Measurements from ENCODE around the gene TUBB2A.
"Not testable (repeated sequence)": the region's sequence is repeated elsewhere in the genome, so short reads cannot be mapped to it uniquely, and the experiment has no call there.

The TUBB2A gene

DNA sequence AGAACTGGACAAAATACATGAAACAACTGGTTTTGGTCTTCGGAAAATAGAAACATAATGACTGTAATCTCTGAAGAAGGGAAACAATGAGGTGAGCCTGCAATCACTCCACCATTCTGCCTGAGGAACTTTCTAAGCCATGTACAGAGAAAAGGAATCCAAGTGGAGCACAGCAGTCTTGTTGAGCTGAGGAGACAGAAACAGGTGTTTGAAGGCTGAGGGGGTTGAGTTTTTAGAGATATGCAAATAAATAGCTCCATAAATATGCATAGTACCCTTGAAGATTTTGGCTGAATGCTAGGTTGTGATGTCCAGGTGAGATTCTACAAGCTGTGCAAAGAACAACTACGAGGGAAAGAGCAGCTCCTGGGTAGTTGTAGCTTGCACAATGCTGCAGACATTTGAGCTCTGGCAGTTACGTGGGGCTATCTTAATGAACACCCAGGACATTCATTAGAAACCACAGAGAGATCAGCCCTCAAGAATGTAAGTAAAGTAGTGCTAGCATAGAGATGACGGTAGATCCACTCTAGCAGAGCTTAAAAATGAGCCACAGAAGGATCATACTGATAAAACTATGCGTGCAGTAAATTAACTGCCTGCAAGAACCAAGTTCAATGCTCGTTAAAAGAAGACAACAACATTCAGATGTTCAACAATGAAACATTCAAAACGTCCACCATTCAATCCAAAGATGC is 45.8 kb upstream of the TUBB2A start:
- Histone ChIP-seq H3K36me3 (ENCODE audit: insufficient read depth) (no peaks in the 10 kb centered on the region), H4K20me1 (ENCODE audit: insufficient read depth) (no peaks in the 10 kb centered on the region), H3K27ac (no peak overlapping the region), H3K79me2 (ENCODE audit: insufficient read depth, low read depth) (no peaks in the 10 kb centered on the region), H3K27me3 (ENCODE audit: insufficient read depth, low read depth) (no peaks in the 10 kb centered on the region), H2AFZ (ENCODE audit: low read depth) (no peak overlapping the region), H3K4me2 (no peak overlapping the region), H3K9ac (no peak overlapping the region), H3K4me1 (ENCODE audit: low read depth, poor library complexity, severe bottlenecking) (no peaks in the 10 kb centered on the region), H3K4me3 (IDR thresholded peaks at IDR 0.05; ENCODE audit: insufficient read depth, low read depth, low read length) (no peak overlapping the region)
- TF ChIP-seq CTCF (conservative IDR thresholded peaks at IDR 0.05; ENCODE audit: low read depth, low read length): no peak

- no peak for TF ChIP-seq CTCF (conservative IDR thresholded peaks at IDR 0.05; ENCODE audit: low read depth, low read length)
- H2AFZ ChIP-seq (ENCODE audit: low read depth): no peak overlapping the region
- H3K4me1 ChIP-seq (ENCODE audit: low read depth, poor library complexity, severe bottlenecking): no peaks in the 10 kb centered on the region
- H3K4me3 ChIP-seq (IDR thresholded peaks at IDR 0.05; ENCODE audit: insufficient read depth, low read depth, low read length): no peak overlapping the region
- no peaks in the 10 kb centered on the region for H3K27me3 ChIP-seq (ENCODE audit: insufficient read depth, low read depth)
- H3K9ac ChIP-seq: no peak overlapping the region
- H3K4me2 ChIP-seq: no peak overlapping the region
- no peak overlapping the region for H3K27ac ChIP-seq
- H3K36me3 ChIP-seq (ENCODE audit: insufficient read depth): no peaks in the 10 kb centered on the region
- H4K20me1 ChIP-seq (ENCODE audit: insufficient read depth): no peaks in the 10 kb centered on the region
- no peaks in the 10 kb centered on the region for H3K79me2 ChIP-seq (ENCODE audit: insufficient read depth, low read depth)
Observed at GRCh38 chr6:3201388-3201787, 44.0 kb upstream of the TUBB2A start.

DNA sequence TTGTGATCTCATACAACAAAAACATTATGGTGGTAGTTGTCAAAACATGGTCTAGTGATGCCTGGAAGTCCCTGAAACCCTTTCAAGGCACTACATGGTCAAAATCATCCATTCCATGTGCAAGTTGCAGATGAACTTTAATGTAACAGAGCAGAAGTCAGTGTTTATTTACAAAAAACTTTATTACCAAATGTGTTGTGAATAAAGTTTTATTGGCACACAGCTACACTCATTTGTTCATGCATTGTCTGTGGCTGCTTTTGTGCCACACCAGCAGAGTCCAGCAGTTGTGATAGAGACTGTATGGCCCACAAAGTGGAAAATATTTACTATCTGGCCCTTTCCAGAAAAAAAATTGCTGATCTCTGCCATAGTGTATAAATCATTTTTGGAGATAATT is 43.3 kb upstream of the TUBB2A start:
- Histone ChIP-seq H3K27me3 (ENCODE audit: insufficient read depth, low read depth) (no peaks in the 10 kb centered on the region), H3K27ac (no peak overlapping the region), H4K20me1 (ENCODE audit: insufficient read depth) (no peaks in the 10 kb centered on the region), H3K4me1 (ENCODE audit: low read depth, poor library complexity, severe bottlenecking) (no peaks in the 10 kb centered on the region), H3K79me2 (ENCODE audit: insufficient read depth, low read depth) (no peaks in the 10 kb centered on the region), H3K4me3 (IDR thresholded peaks at IDR 0.05; ENCODE audit: insufficient read depth, low read depth, low read length) (no peak overlapping the region), H3K36me3 (ENCODE audit: insufficient read depth) (no peaks in the 10 kb centered on the region), H3K9ac (no peak overlapping the region), H3K4me2 (no peak overlapping the region), H2AFZ (ENCODE audit: low read depth) (no peak overlapping the region)
- TF ChIP-seq CTCF (conservative IDR thresholded peaks at IDR 0.05; ENCODE audit: low read depth, low read length): no peak

- no peak overlapping the region for H3K27ac ChIP-seq
- H3K4me1 ChIP-seq (ENCODE audit: low read depth, poor library complexity, severe bottlenecking): no peaks in the 10 kb centered on the region
- no peak overlapping the region for H3K4me2 ChIP-seq
- H2AFZ ChIP-seq (ENCODE audit: low read depth): no peak overlapping the region
- H3K4me3 ChIP-seq (IDR thresholded peaks at IDR 0.05; ENCODE audit: insufficient read depth, low read depth, low read length): no peak overlapping the region
- H3K36me3 ChIP-seq (ENCODE audit: insufficient read depth): no peaks in the 10 kb centered on the region
- no peaks in the 10 kb centered on the region for H3K79me2 ChIP-seq (ENCODE audit: insufficient read depth, low read depth)
- TF ChIP-seq CTCF (conservative IDR thresholded peaks at IDR 0.05; ENCODE audit: low read depth, low read length): no peak
- H3K9ac ChIP-seq: no peak overlapping the region
- H3K27me3 ChIP-seq (ENCODE audit: insufficient read depth, low read depth): no peaks in the 10 kb centered on the region
- H4K20me1 ChIP-seq (ENCODE audit: insufficient read depth): no peaks in the 10 kb centered on the region
Observed at GRCh38 chr6:3199382-3199781, 42.0 kb upstream of the TUBB2A start.

DNA sequence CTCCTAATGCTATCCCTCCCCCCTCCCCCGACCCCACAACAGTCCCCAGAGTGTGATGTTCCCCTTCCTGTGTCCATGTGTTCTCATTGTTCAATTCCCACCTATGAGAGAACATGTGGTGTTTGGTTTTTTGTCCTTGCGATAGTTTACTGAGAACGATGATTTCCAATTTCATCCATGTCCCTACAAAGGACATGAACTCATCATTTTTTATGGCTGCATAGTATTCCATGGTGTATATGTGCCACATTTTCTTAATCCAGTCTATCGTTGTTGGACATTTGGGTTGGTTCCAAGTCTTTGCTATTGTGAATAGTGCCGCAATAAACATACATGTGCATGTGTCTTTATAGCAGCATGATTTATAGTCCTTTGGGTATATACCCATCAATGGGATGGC is 40.4 kb upstream of the TUBB2A start:
- not testable (repeated sequence) for H3K36me3 ChIP-seq (ENCODE audit: insufficient read depth); H4K20me1 ChIP-seq (ENCODE audit: insufficient read depth); H3K27me3 ChIP-seq (ENCODE audit: insufficient read depth, low read depth); H3K27ac ChIP-seq; H3K4me1 ChIP-seq (ENCODE audit: low read depth, poor library complexity, severe bottlenecking); H3K4me2 ChIP-seq; H3K79me2 ChIP-seq (ENCODE audit: insufficient read depth, low read depth); H3K4me3 ChIP-seq (IDR thresholded peaks at IDR 0.05; ENCODE audit: insufficient read depth, low read depth, low read length); H2AFZ ChIP-seq (ENCODE audit: low read depth); H3K9ac ChIP-seq
